Smooth muscle cell (in vitro differentiated cells): Measurements from ENCODE around the gene AMPH. TPM values are rescaled to one million over a fixed set of nuclear protein-coding genes. Genes with fewer than 3 reads are reported as not detected.

Experiments
- DNase-seq: peaks from one replicate; lab custom pipeline; 2025; ENCODE audit not compliant: unreplicated experiment; lab: John Stamatoyannopoulos, UW
- H2AFZ ChIP-seq: fragments of 200-600 bp; sonication (generic); 2 replicates; pipeline ENCODE4 v1.6.0; 2016; ENCODE audit warnings: antibody characterized with exemption, low read depth, mild to moderate bottlenecking
- H3F3A ChIP-seq: fragments of 200-600 bp; sonication (generic); 2 replicates; pipeline ENCODE4 v1.6.0; 2017; ENCODE audit warnings: antibody characterized with exemption, low read depth
- H3K27ac ChIP-seq: fragments of 200-600 bp; sonication (generic); 2 replicates; pipeline ENCODE4 v1.5.1; 2016; ENCODE audit warnings: low read depth, mild to moderate bottlenecking
- H3K27me3 ChIP-seq: fragments of 200-600 bp; sonication (generic); 2 replicates; pipeline ENCODE4 v1.6.1; 2016; ENCODE audit warnings: low read depth, mild to moderate bottlenecking
- H3K36me3 ChIP-seq: fragments of 200-600 bp; sonication (generic); 2 replicates; pipeline ENCODE4 v1.5.1; 2016; ENCODE audit warnings: low read depth
- H3K4me1 ChIP-seq: fragments of 200-600 bp; sonication (generic); 2 replicates; pipeline ENCODE4 v1.5.1; 2016; ENCODE audit warnings: low read depth
- H3K4me2 ChIP-seq: fragments of 200-600 bp; sonication (generic); 2 replicates; pipeline ENCODE4 v1.6.0; 2016; ENCODE audit warnings: mild to moderate bottlenecking
- H3K4me3 ChIP-seq: fragments of 200-600 bp; sonication (generic); 2 replicates; pipeline ENCODE4 v1.5.1; 2016; ENCODE audit warnings: mild to moderate bottlenecking
- H3K79me2 ChIP-seq: fragments of 200-600 bp; sonication (generic); 2 replicates; pipeline ENCODE4 v1.6.0; 2016; ENCODE audit warnings: low read depth, mild to moderate bottlenecking
- H3K9ac ChIP-seq: fragments of 200-600 bp; sonication (generic); 2 replicates; pipeline ENCODE4 v1.6.0; 2016; ENCODE audit warnings: low read depth
- H3K9me3 ChIP-seq: fragments of 200-600 bp; sonication (generic); replicated peaks from 2 replicates; pipeline ENCODE4 v1.5.1; 2016; ENCODE audit warnings: low read depth
- H4K20me1 ChIP-seq: fragments of 200-600 bp; sonication (generic); 2 replicates; pipeline ENCODE4 v1.6.0; 2016; ENCODE audit warnings: low read depth
- CTCF ChIP-seq: fragments of 200-600 bp; sonication (generic); IDR thresholded peaks from 2 replicates; pipeline ENCODE4 v1.5.1; 2017; ENCODE audit warnings: borderline replicate concordance, mild to moderate bottlenecking, antibody characterized with exemption; ENCODE audit not compliant: insufficient read depth, poor library complexity, severe bottlenecking
- WGBS: methylation state at CpG from one replicate; pipeline ENCODE4 v1.1.7; 2016; ENCODE audit warnings: low lambda C conversion rate; 5-methylcytosine and 5-hydroxymethylcytosine counted together
- polyA plus RNA-seq: library from polyadenylated mRNA; unstranded; fragments of >200 nt; fragmentation: Nextera tagmentation; extraction: Ambion mirVana; gene quantifications from 2 replicates; pipeline ENCODE4 v1.2.1, GENCODE V29; 2016
- total RNA-seq: library from RNA; depleted of rRNA; stranded (reverse); fragments of >200 nt; gene quantifications from 2 replicates; pipeline ENCODE4 v1.2.3, GENCODE V29; 2014

The AMPH gene
- total and polyA plus RNA-seq, 2 experiments from 2014 or later: 1.6 to 2.4 TPM

GRCh38 chr7:38478404-38478803 lies 152.8 kb downstream of the AMPH start:
- 36% methylated on average over 3 of the region's 3 CpGs for WGBS
- Histone ChIP-seq H3K27ac (no peak overlapping the region), H3K9ac (no peak overlapping the region), H3K4me3 (no peak overlapping the region), H3K9me3 (no peaks in the 10 kb centered on the region), H3F3A (no peaks in the 10 kb centered on the region), H3K4me1 (no peaks in the 10 kb centered on the region), H3K4me2 (no peak overlapping the region), H3K27me3 (no peaks in the 10 kb centered on the region), H2AFZ (no peak overlapping the region), H3K79me2 (no peaks in the 10 kb centered on the region), H3K36me3 (no peaks in the 10 kb centered on the region), H4K20me1 (no peaks in the 10 kb centered on the region)
- TF ChIP-seq CTCF: no peak
- DNase-seq: no peak

- no peak for TF ChIP-seq CTCF
- WGBS: 100% methylated on average over 1 of the region's 1 CpG
- H3K4me2 ChIP-seq: no peak overlapping the region
- H3K9ac ChIP-seq: no peak overlapping the region
- no peaks in the 10 kb centered on the region for H4K20me1 ChIP-seq
- H3K27me3 ChIP-seq: no peaks in the 10 kb centered on the region
- H3F3A ChIP-seq: no peaks in the 10 kb centered on the region
- H3K27ac ChIP-seq: no peak overlapping the region
- no peaks in the 10 kb centered on the region for H3K79me2 ChIP-seq
- H3K36me3 ChIP-seq: no peaks in the 10 kb centered on the region
- H3K9me3 ChIP-seq: no peaks in the 10 kb centered on the region
- no peak overlapping the region for H2AFZ ChIP-seq
- no peak overlapping the region for H3K4me3 ChIP-seq
- no peaks in the 10 kb centered on the region for H3K4me1 ChIP-seq
- no peak for DNase-seq
These were observed 153.8 kb downstream of the AMPH start for GRCh38 chr7:38477333-38477732.

- no peak overlapping the region for H3K9ac ChIP-seq
These were observed 154.4 kb downstream of the AMPH start for GRCh38 chr7:38476764-38477163.

More at GRCh38 chr7:38476764-38477163, 154.4 kb downstream of the AMPH start:
- Histone ChIP-seq H3K27me3 (no peaks in the 10 kb centered on the region), H3K4me2 (no peak overlapping the region), H3K36me3 (no peaks in the 10 kb centered on the region), H3K4me1 (no peaks in the 10 kb centered on the region), H3F3A (no peaks in the 10 kb centered on the region), H2AFZ (no peak overlapping the region), H3K4me3 (no peak overlapping the region), H4K20me1 (no peaks in the 10 kb centered on the region), H3K9me3 (no peaks in the 10 kb centered on the region), H3K79me2 (no peaks in the 10 kb centered on the region), H3K27ac (no peak overlapping the region)
- 85% methylated on average over 6 of the region's 6 CpGs for WGBS
- no peak for DNase-seq
- no peak for TF ChIP-seq CTCF
